ENCODE data around the gene LYRM4.

The LYRM4 gene

DNA sequence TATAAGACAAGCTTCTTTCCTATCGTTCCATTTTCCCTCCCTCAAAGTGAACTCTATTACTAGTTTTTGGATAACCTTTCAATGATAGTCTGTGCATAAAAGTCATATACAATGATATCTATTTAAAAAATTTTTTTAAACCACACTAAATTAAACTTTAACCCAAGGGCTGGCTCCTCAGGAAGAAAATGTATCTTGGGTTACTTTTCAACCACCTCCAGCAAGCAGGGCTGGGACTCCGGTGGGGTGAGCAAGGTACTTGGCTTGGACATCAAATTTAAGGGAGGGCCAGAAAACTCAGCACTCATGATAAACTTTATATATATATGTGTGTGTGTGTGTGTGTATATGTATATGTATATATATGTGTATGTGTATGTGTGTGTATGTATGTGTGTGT, 189.5 kb downstream of the LYRM4 start:
- no peaks in the 10 kb centered on the region for H3K36me3 ChIP-seq (ENCODE audit: insufficient read depth)
- H2AFZ ChIP-seq (ENCODE audit: low read depth), result no peak overlapping the region
- no peaks in the 10 kb centered on the region for H3K79me2 ChIP-seq (ENCODE audit: insufficient read depth, low read depth)
- no peak overlapping the region for H3K27ac ChIP-seq
- TF ChIP-seq, protein P1, sequence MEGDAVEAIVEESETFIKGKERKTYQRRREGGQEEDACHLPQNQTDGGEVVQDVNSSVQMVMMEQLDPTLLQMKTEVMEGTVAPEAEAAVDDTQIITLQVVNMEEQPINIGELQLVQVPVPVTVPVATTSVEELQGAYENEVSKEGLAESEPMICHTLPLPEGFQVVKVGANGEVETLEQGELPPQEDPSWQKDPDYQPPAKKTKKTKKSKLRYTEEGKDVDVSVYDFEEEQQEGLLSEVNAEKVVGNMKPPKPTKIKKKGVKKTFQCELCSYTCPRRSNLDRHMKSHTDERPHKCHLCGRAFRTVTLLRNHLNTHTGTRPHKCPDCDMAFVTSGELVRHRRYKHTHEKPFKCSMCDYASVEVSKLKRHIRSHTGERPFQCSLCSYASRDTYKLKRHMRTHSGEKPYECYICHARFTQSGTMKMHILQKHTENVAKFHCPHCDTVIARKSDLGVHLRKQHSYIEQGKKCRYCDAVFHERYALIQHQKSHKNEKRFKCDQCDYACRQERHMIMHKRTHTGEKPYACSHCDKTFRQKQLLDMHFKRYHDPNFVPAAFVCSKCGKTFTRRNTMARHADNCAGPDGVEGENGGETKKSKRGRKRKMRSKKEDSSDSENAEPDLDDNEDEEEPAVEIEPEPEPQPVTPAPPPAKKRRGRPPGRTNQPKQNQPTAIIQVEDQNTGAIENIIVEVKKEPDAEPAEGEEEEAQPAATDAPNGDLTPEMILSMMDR (conservative IDR thresholded peaks at IDR 0.05; ENCODE audit: low read depth, low read length), result no peak
- H3K27me3 ChIP-seq (ENCODE audit: insufficient read depth, low read depth), result no peaks in the 10 kb centered on the region
- peak overlapping the region; percentile 87; the same call in 1 of the 2 replicates for H3K4me2 ChIP-seq
- no peaks in the 10 kb centered on the region for H4K20me1 ChIP-seq (ENCODE audit: insufficient read depth)
- no peak overlapping the region for H3K9ac ChIP-seq
- H3K4me1 ChIP-seq (ENCODE audit: low read depth, poor library complexity, severe bottlenecking), result peaks cover 25% of the 10 kb centered on the region
- no peak overlapping the region for H3K4me3 ChIP-seq (IDR thresholded peaks at IDR 0.05; ENCODE audit: insufficient read depth, low read depth, low read length)

DNA sequence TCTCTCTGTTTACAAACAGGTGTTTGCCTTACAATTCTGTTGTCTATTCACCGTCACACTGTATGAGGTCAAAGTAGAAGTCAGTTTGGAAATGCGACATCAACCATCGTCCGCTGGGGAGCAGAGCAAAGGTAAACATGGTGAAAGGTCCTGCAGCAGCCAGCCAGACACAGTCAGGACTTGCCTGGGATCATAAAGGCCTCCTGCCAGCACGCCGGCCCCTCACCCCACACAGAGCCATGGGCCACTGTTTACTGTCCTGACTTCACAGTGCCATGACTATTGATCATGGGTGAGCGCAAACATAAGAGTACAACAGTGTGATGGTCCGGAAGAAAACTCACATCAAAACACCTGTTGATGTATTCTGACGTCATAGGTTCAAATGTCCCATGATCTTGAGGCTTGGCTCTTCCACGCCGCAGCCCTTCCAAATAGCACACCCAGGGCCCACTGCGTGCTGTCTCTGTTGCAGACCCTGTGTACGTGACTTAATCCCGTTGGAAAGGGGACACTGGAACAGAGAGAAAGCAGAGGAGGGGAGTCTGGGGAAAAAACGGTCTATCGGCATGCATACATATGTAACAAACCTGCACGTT, 192.5 kb downstream of the LYRM4 start:
- Histone ChIP-seq H3K4me1 (ENCODE audit: low read depth, poor library complexity, severe bottlenecking) (peaks cover 22% of the 10 kb centered on the region), H3K36me3 (ENCODE audit: insufficient read depth) (no peaks in the 10 kb centered on the region), H2AFZ (ENCODE audit: low read depth) (no peak overlapping the region), H3K4me3 (IDR thresholded peaks at IDR 0.05; ENCODE audit: insufficient read depth, low read depth, low read length) (no peak overlapping the region), H4K20me1 (ENCODE audit: insufficient read depth) (no peaks in the 10 kb centered on the region), H3K27me3 (ENCODE audit: insufficient read depth, low read depth) (no peaks in the 10 kb centered on the region), H3K4me2 (no peak overlapping the region), H3K27ac (no peak overlapping the region), H3K79me2 (ENCODE audit: insufficient read depth, low read depth) (no peaks in the 10 kb centered on the region), H3K9ac (no peak overlapping the region)
- TF ChIP-seq, protein P1 (conservative IDR thresholded peaks at IDR 0.05; ENCODE audit: low read depth, low read length), result no peak

DNA sequence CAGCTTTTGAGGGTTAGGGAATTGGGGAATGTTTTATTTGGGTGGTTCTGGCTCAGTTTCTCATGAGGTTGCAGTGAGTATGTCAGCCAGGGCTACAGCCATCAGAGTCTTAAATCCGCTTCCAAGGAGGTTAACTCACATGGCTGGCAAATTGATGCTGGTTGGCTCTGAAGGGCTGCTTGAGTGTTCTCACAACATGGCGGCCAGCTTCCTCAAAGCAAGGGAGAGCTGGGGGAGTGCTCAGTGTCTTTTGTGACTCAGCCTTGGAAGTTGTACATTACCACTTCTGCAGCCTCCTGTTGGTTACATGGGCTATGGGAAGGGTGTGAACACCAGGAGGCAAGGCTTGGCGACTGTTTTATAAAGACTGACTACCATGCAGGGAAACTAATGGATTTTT, 193.4 kb downstream of the LYRM4 start:
- Histone ChIP-seq H3K27me3 (ENCODE audit: insufficient read depth, low read depth) (no peaks in the 10 kb centered on the region), H3K36me3 (ENCODE audit: insufficient read depth) (no peaks in the 10 kb centered on the region), H3K79me2 (ENCODE audit: insufficient read depth, low read depth) (no peaks in the 10 kb centered on the region), H2AFZ (ENCODE audit: low read depth) (no peak overlapping the region), H3K4me1 (ENCODE audit: low read depth, poor library complexity, severe bottlenecking) (peaks cover 13% of the 10 kb centered on the region), H3K4me3 (IDR thresholded peaks at IDR 0.05; ENCODE audit: insufficient read depth, low read depth, low read length) (no peak overlapping the region), H3K9ac (no peak overlapping the region), H4K20me1 (ENCODE audit: insufficient read depth) (no peaks in the 10 kb centered on the region), H3K27ac (no peak overlapping the region), H3K4me2 (no peak overlapping the region)
- TF ChIP-seq, protein P1 (conservative IDR thresholded peaks at IDR 0.05; ENCODE audit: low read depth, low read length), result no peak

DNA sequence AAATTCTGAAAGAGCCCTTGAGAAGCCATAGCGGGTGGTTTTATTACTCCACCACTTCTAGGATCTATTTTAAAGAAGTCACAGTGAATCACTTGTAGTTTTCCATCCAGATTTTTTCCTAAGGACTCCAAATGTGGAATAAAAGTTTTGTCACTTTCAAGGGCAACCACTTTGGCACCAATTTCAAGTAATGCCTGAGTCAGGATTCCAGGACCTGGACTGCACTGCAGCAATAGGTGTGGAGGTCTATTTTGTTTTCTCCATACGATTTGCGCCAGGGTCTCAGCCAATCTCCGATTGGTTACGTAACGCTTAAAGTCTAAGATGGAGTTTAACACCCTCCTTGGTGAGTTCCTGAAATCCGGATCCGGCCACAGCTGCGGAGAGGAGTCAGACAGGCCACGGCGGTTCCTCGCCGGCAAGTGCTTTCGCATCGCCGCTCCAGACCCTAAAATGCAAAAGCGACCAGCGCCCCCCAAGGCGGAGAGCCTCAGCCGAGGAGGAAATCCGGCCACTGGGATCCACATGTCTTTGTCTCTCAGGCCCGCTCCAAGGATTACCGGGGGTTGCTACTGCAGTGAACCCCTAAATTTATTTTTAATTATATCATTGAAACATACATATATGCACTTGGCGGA, 194.2 kb downstream of the LYRM4 start:
- TF ChIP-seq, protein P1 (conservative IDR thresholded peaks at IDR 0.05; ENCODE audit: low read depth, low read length), result no peak
- H3K27me3 ChIP-seq (ENCODE audit: insufficient read depth, low read depth), result no peaks in the 10 kb centered on the region
- no peak overlapping the region for H3K9ac ChIP-seq
- no peak overlapping the region for H3K27ac ChIP-seq
- H3K4me2 ChIP-seq, result no peak overlapping the region
- no peaks in the 10 kb centered on the region for H3K79me2 ChIP-seq (ENCODE audit: insufficient read depth, low read depth)
- H4K20me1 ChIP-seq (ENCODE audit: insufficient read depth), result no peaks in the 10 kb centered on the region
- peaks cover 6% of the 10 kb centered on the region for H3K4me1 ChIP-seq (ENCODE audit: low read depth, poor library complexity, severe bottlenecking)
- no peak overlapping the region for H3K4me3 ChIP-seq (IDR thresholded peaks at IDR 0.05; ENCODE audit: insufficient read depth, low read depth, low read length)
- H3K36me3 ChIP-seq (ENCODE audit: insufficient read depth), result no peaks in the 10 kb centered on the region
- no peak overlapping the region for H2AFZ ChIP-seq (ENCODE audit: low read depth)
